ENCODE results near the gene HIF3A. TPM values are rescaled to one million over a fixed set of nuclear protein-coding genes. Genes with fewer than 3 reads are reported as not detected.

Gene HIF3A
- total RNA-seq, 1 experiment from 2014 or later, result 5.2 TPM

- TF ChIP-seq, protein P1, sequence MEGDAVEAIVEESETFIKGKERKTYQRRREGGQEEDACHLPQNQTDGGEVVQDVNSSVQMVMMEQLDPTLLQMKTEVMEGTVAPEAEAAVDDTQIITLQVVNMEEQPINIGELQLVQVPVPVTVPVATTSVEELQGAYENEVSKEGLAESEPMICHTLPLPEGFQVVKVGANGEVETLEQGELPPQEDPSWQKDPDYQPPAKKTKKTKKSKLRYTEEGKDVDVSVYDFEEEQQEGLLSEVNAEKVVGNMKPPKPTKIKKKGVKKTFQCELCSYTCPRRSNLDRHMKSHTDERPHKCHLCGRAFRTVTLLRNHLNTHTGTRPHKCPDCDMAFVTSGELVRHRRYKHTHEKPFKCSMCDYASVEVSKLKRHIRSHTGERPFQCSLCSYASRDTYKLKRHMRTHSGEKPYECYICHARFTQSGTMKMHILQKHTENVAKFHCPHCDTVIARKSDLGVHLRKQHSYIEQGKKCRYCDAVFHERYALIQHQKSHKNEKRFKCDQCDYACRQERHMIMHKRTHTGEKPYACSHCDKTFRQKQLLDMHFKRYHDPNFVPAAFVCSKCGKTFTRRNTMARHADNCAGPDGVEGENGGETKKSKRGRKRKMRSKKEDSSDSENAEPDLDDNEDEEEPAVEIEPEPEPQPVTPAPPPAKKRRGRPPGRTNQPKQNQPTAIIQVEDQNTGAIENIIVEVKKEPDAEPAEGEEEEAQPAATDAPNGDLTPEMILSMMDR (IDR thresholded peaks at IDR 0.05; ENCODE audit: insufficient read depth in 1 of 2, low read depth in 1 of 2, low read length in 1 of 2, severe bottlenecking in 1 of 2, unreplicated experiment in 1 of 2), result no peak
- BruUV-seq (replicated peaks), result no TSS peak
- intact Hi-C loops (cut with micrococcal nuclease; ENCODE audit: unreplicated experiment), result no loop called here
- Histone ChIP-seq H3K9me3 (no peaks in the 10 kb centered on the region), H3K4me1 (peaks cover 24% of the 10 kb centered on the region), H3K27me3 (replicated peaks; ENCODE audit: control insufficient read depth, insufficient read depth, low read length) (no peaks in the 10 kb centered on the region), H3K4me3 (ENCODE audit: low read depth, low read length) (no peak overlapping the region), H3K36me3 (ENCODE audit: control insufficient read depth, insufficient read depth, low read length) (no peaks in the 10 kb centered on the region)
- H3K27me3 Mint-ChIP-seq (ENCODE audit: insufficient read depth, unreplicated experiment), result peaks cover 2% of the 10 kb centered on the region
- ChIA-PET POLR2A (no interaction called here), CTCF (interaction anchor here (0.5 kb wide), 1 partner anchor 134 kb away, joined by 9 read pairs; no protein-coding TSS in a partner anchor)
- no peak overlapping the region for H3K27ac Mint-ChIP-seq (ENCODE audit: unreplicated experiment)
- peaks cover 6% of the 10 kb centered on the region for H3K36me3 Mint-ChIP-seq (ENCODE audit: insufficient read depth, unreplicated experiment)
- DNase-seq, result no peak
- H3K4me3 Mint-ChIP-seq (ENCODE audit: unreplicated experiment), result no peak overlapping the region
- H3K4me1 Mint-ChIP-seq (ENCODE audit: low read depth, unreplicated experiment), result no peaks in the 10 kb centered on the region
- no peaks in the 10 kb centered on the region for H3K9me3 Mint-ChIP-seq (ENCODE audit: unreplicated experiment)
Observed at GRCh38 chr19:46297700-46298478, 1.0 kb downstream of the HIF3A start.

DNA sequence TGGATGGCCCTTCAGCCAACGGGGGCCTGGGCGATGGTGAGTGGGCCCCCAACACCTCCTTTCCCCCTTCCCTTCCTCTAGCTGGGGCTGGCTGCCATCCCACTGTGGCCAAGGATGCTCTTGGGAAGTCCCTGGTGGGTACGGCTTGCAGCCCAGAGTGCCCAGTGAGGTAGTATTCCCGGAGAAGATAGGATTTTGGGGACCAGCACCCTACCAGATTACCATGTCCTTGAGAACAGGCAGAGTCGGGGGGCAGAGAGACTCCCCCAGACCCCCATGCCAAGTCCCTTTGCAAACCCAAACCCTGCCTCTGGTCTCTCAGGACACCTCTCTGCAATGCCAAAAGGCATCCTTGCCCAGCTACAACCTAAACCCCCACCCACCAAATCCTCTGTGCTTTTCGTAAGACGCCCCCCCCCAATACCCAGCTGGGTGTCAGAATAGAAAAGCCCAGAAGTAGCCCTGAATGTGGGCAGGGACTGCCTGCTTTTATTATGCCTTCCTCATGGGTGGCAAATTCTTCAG lies 1.7 kb downstream of the HIF3A start:
- Mint-ChIP-seq H3K4me3 (ENCODE audit: unreplicated experiment) (no peak overlapping the region), H3K9me3 (ENCODE audit: unreplicated experiment) (no peaks in the 10 kb centered on the region), H3K36me3 (ENCODE audit: insufficient read depth, unreplicated experiment) (peaks cover 11% of the 10 kb centered on the region), H3K27ac (ENCODE audit: unreplicated experiment) (no peak overlapping the region), H3K4me1 (ENCODE audit: low read depth, unreplicated experiment) (no peaks in the 10 kb centered on the region), H3K27me3 (ENCODE audit: insufficient read depth, unreplicated experiment) (peaks cover 2% of the 10 kb centered on the region)
- DNase-seq, result no peak
- no peaks in the 10 kb centered on the region for H3K36me3 ChIP-seq (ENCODE audit: control insufficient read depth, insufficient read depth, low read length)
- peaks cover 26% of the 10 kb centered on the region for H3K4me1 ChIP-seq
- no peaks in the 10 kb centered on the region; the same call in 1 of the 2 replicates for H3K27me3 ChIP-seq (replicated peaks; ENCODE audit: control insufficient read depth, insufficient read depth, low read length)
- H3K9me3 ChIP-seq, result no peaks in the 10 kb centered on the region
- TF ChIP-seq, protein P1 (IDR thresholded peaks at IDR 0.05; ENCODE audit: insufficient read depth in 1 of 2, low read depth in 1 of 2, low read length in 1 of 2, severe bottlenecking in 1 of 2, unreplicated experiment in 1 of 2), result no peak
- H3K4me3 ChIP-seq (ENCODE audit: low read depth, low read length), result no peak overlapping the region
- CTCF ChIA-PET, result no interaction called here
- BruUV-seq (replicated peaks), result no TSS peak
- intact Hi-C loops (cut with micrococcal nuclease; ENCODE audit: unreplicated experiment), result no loop called here
- POLR2A ChIA-PET, result no interaction called here

- no peak overlapping the region for H3K27ac Mint-ChIP-seq (ENCODE audit: unreplicated experiment)
- H3K4me1 ChIP-seq, result peaks cover 26% of the 10 kb centered on the region
Observed at GRCh38 chr19:46299004-46299509, 2.2 kb downstream of the HIF3A start.

More at GRCh38 chr19:46299004-46299509, 2.2 kb downstream of the HIF3A start:
- no peak for DNase-seq
- ChIA-PET CTCF (no interaction called here), POLR2A (no interaction called here)
- Histone ChIP-seq H3K4me3 (ENCODE audit: low read depth, low read length) (no peak overlapping the region), H3K9me3 (no peaks in the 10 kb centered on the region), H3K27me3 (replicated peaks; ENCODE audit: control insufficient read depth, insufficient read depth, low read length) (no peaks in the 10 kb centered on the region; the same call in 1 of the 2 replicates), H3K36me3 (ENCODE audit: control insufficient read depth, insufficient read depth, low read length) (no peaks in the 10 kb centered on the region)
- Mint-ChIP-seq H3K4me3 (ENCODE audit: unreplicated experiment) (no peak overlapping the region), H3K4me1 (ENCODE audit: low read depth, unreplicated experiment) (no peaks in the 10 kb centered on the region), H3K27me3 (ENCODE audit: insufficient read depth, unreplicated experiment) (peaks cover 2% of the 10 kb centered on the region), H3K36me3 (ENCODE audit: insufficient read depth, unreplicated experiment) (peaks cover 16% of the 10 kb centered on the region), H3K9me3 (ENCODE audit: unreplicated experiment) (no peaks in the 10 kb centered on the region)
- intact Hi-C loops (cut with micrococcal nuclease; ENCODE audit: unreplicated experiment), result no loop called here
- BruUV-seq (replicated peaks), result no TSS peak
- TF ChIP-seq, protein P1 (IDR thresholded peaks at IDR 0.05; ENCODE audit: insufficient read depth in 1 of 2, low read depth in 1 of 2, low read length in 1 of 2, severe bottlenecking in 1 of 2, unreplicated experiment in 1 of 2), result no peak
